Fibroblast of the aortic adventitia (primary cell): ENCODE data around the gene MPHOSPH8. TPM values are rescaled to one million over a fixed set of nuclear protein-coding genes. Genes with fewer than 3 reads are reported as not detected.

Experiments
- DNase-seq: peaks from one replicate; pipeline ENCODE4 v3.0.0-alpha.2; 2010; ENCODE audit warnings: low read depth
- H3K4me3 ChIP-seq: 2 replicates; pipeline ENCODE4 v1.5.1; 2011; ENCODE audit warnings: low read depth, mild to moderate bottlenecking, control low read depth, low read length, moderate library complexity
- total RNA-seq: library from RNA; depleted of rRNA; stranded (reverse); fragments of >200 nt; gene quantifications from 2 replicates; pipeline ENCODE4 v1.2.3, GENCODE V29; 2012; ENCODE audit warnings: low replicate concordance
- TF ChIP-seq, protein P1 (sequence below): IDR thresholded peaks from 2 replicates; pipeline ENCODE4 v1.5.1; 2011; ENCODE audit warnings: mild to moderate bottlenecking, low read length, control low read depth, inconsistent platforms; ENCODE audit not compliant: insufficient read depth

MPHOSPH8 gene
- total RNA-seq, 1 donor: 14.0 TPM

GRCh38 chr13:19664481-19665230 is 31.2 kb downstream of the MPHOSPH8 start:
- TF ChIP-seq, protein P1, sequence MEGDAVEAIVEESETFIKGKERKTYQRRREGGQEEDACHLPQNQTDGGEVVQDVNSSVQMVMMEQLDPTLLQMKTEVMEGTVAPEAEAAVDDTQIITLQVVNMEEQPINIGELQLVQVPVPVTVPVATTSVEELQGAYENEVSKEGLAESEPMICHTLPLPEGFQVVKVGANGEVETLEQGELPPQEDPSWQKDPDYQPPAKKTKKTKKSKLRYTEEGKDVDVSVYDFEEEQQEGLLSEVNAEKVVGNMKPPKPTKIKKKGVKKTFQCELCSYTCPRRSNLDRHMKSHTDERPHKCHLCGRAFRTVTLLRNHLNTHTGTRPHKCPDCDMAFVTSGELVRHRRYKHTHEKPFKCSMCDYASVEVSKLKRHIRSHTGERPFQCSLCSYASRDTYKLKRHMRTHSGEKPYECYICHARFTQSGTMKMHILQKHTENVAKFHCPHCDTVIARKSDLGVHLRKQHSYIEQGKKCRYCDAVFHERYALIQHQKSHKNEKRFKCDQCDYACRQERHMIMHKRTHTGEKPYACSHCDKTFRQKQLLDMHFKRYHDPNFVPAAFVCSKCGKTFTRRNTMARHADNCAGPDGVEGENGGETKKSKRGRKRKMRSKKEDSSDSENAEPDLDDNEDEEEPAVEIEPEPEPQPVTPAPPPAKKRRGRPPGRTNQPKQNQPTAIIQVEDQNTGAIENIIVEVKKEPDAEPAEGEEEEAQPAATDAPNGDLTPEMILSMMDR: no peak
- H3K4me3 ChIP-seq: no peak overlapping the region
- no peak for DNase-seq

GRCh38 chr13:19665427-19665859 is 32.0 kb downstream of the MPHOSPH8 start:
- DNase-seq: no peak
- no peak overlapping the region for H3K4me3 ChIP-seq
- TF ChIP-seq, protein P1: no peak

GRCh38 chr13:19668778-19669177 is 35.3 kb downstream of the MPHOSPH8 start:
- TF ChIP-seq, protein P1: no peak

DNA sequence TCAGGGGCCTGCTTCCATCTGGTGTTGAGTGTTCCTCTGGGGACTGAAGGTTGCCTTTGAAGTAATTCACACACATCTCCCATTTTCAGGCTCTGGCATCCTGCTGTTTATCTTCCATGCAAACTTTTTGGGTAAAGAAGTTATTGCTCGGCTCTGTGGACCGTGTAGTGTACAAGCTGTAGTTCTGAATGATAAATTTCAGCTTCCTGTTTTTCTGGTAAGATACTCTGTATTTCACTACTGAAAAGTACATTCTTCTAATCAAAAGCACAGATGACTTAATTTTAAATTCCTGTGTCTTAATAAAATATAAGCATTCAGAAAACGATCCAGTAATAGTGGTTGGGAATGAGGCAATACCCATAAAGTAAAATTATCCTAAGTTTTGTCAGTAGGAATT is 36.7 kb downstream of the MPHOSPH8 start:
- no peak for DNase-seq
- no peak overlapping the region for H3K4me3 ChIP-seq
- TF ChIP-seq, protein P1: no peak

More at GRCh38 chr13:19668778-19669177, 35.3 kb downstream of the MPHOSPH8 start:
- H3K4me3 ChIP-seq: no peak overlapping the region
- DNase-seq: no peak

- no peak for DNase-seq
- TF ChIP-seq, protein P1: no peak
- no peak overlapping the region for H3K4me3 ChIP-seq
These were observed 39.5 kb downstream of the MPHOSPH8 start for GRCh38 chr13:19672990-19673389.

- no peak overlapping the region for H3K4me3 ChIP-seq
- DNase-seq: peak; percentile 41
- TF ChIP-seq, protein P1: no peak
These were observed 40.3 kb downstream of the MPHOSPH8 start for GRCh38 chr13:19673473-19674430.
